K562 (cell line): ENCODE measurements around the gene EME2. TPM values are rescaled to one million over a fixed set of nuclear protein-coding genes. Genes with fewer than 3 reads are reported as not detected.

Experiments
- ATAC-seq: fragments of 200-7000 bp; cut with Tn5 transposase; 3 replicates; pipeline ENCODE4 v1.9.1; 2020; ENCODE audit warnings: moderate library complexity
- BruUV-seq: library from RNA; stranded (reverse); fragments of 400-500 nt; replicated peaks from 2 replicates; lab custom pipeline; 2021; lab: Mats Ljungman, UMichigan
- CTCF ChIA-PET: fragments of 300-600 bp; formaldehyde crosslinking; extraction: SDS; loops from one replicate; lab custom pipeline; 2021; ENCODE audit warnings: low intra/inter-chr PET ratio; lab: Yijun Ruan, JAX
- POLR2A ChIA-PET: fragments of 300-600, 350-650 bp; sonication (Branson Sonifier 250); formaldehyde crosslinking; extraction: SDS; loops from one replicate; lab custom pipeline; 2021; ENCODE audit warnings: antibody characterized with exemption, inconsistent platforms; lab: Yijun Ruan, JAX
- DNase-seq, 4 experiments: peaks; one replicate each; pipeline versions ENCODE4 v3.0.0 to v3.0.0-alpha.2; 2011 to 2018; ENCODE audit warnings: low spot score in 3 of 4, mixed read lengths in 3 of 4; ENCODE audit errors: extremely low read depth in 1 of 4
- FAIRE-seq: peaks from 2 replicates; lab custom pipeline; 2011; peaks lifted over from hg19 to GRCh38; lab: Jason Lieb, UNC
- H2AFZ ChIP-seq: 2 replicates; pipeline ENCODE4 v1.6.0; 2011; ENCODE audit warnings: low read depth, low read length, control low read depth, inconsistent platforms
- H3K27ac ChIP-seq: fragments of 200-600 bp; 3 replicates; pipeline ENCODE4 v1.8.0; 2011; ENCODE audit warnings: low read depth, mild to moderate bottlenecking, control low read depth, inconsistent platforms, low read length, moderate library complexity, mixed read lengths; ENCODE audit errors: extremely low read depth
- H3K27me3 ChIP-seq, 2 experiments: fragments of 300-600 bp in 1 of 2; 2 replicates in 1 of 2; 3 replicates in 1 of 2; pipeline versions ENCODE4 v1.6.0 to v1.8.0; 2011; ENCODE audit warnings: inconsistent platforms in 2 of 2, low read length in 2 of 2, mild to moderate bottlenecking in 1 of 2, mixed read lengths in 1 of 2, moderate library complexity in 1 of 2; ENCODE audit not compliant: control insufficient read depth in 2 of 2, insufficient read depth in 2 of 2
- H3K36me3 ChIP-seq: fragments of 300-600 bp; 3 replicates; pipeline ENCODE4 v1.8.0; 2011; ENCODE audit warnings: mild to moderate bottlenecking, low read length, inconsistent platforms; ENCODE audit not compliant: control insufficient read depth, insufficient read depth
- H3K4me1 ChIP-seq, 2 experiments: fragments of 200-600 bp in 1 of 2; replicated peaks in 1 of 2; 2 replicates in 1 of 2; 3 replicates in 1 of 2; pipeline versions ENCODE4 v1.5.1 to v1.8.0; 2011; ENCODE audit warnings: inconsistent platforms in 2 of 2, low read length in 2 of 2, mild to moderate bottlenecking in 1 of 2, mixed read lengths in 1 of 2, moderate library complexity in 1 of 2; ENCODE audit not compliant: control insufficient read depth in 2 of 2, insufficient read depth in 2 of 2
- H3K4me2 ChIP-seq: 2 replicates; pipeline ENCODE4 v1.6.1; 2011; ENCODE audit warnings: low read length, control low read depth, inconsistent platforms, mixed read lengths; ENCODE audit not compliant: insufficient read depth
- H3K4me3 ChIP-seq: fragments of 200-600 bp; sonication (generic), shearing (Covaris generic); 2 replicates; pipeline ENCODE4 v1.5.1; 2016; ENCODE audit warnings: control low read depth, inconsistent platforms
- H3K79me2 ChIP-seq: fragments of 200-600 bp; 3 replicates; pipeline ENCODE4 v1.8.0; 2011; ENCODE audit warnings: low read length, inconsistent platforms; ENCODE audit not compliant: control insufficient read depth, insufficient read depth
- H3K9ac ChIP-seq, 2 experiments: 2 replicates each; pipeline versions ENCODE4 v1.6.0 to v1.6.1; 2011; ENCODE audit warnings: low read depth in 2 of 2, low read length in 2 of 2, control low read depth in 1 of 2, inconsistent platforms in 1 of 2, mild to moderate bottlenecking in 1 of 2, mixed read lengths in 1 of 2; ENCODE audit not compliant: insufficient read depth in 1 of 2
- H3K9me1 ChIP-seq: one replicate; pipeline ENCODE4 v1.6.0; 2011; ENCODE audit warnings: inconsistent platforms, mild to moderate bottlenecking, low read length, moderate library complexity; ENCODE audit not compliant: control insufficient read depth, insufficient read depth
- H3K9me3 ChIP-seq: replicated peaks from 2 replicates; pipeline ENCODE4 v1.5.1; 2011; ENCODE audit warnings: low read depth, low read length, inconsistent platforms; ENCODE audit not compliant: control insufficient read depth, insufficient read depth
- H4K20me1 ChIP-seq: replicated peaks from 2 replicates; pipeline ENCODE4 v1.6.1; 2011; ENCODE audit warnings: low read length, inconsistent platforms, mixed read lengths; ENCODE audit not compliant: control insufficient read depth, insufficient read depth
- PRDM10 ChIP-seq: fragments of 450-650 bp; IDR thresholded peaks from 2 replicates; pipeline ENCODE4 v1.6.1; 2018; ENCODE audit not compliant: partially characterized antibody
- WGBS: fragments of 100-300 bp; shearing (Covaris generic); methylation state at CpG from one replicate; pipeline ENCODE4 v1.1.6; 2016; ENCODE audit warnings: low coverage, mixed read lengths; ENCODE audit not compliant: insufficient coverage; ENCODE audit errors: missing lambda C conversion rate; 5-methylcytosine and 5-hydroxymethylcytosine counted together
- in situ Hi-C: fragments of 300-500 bp; cut with MboI; formaldehyde crosslinking; loops from 4 replicates; pipeline ENCODE4 v1.15.0; 2018; ENCODE audit warnings: inconsistent platforms, mixed read lengths
- intact Hi-C: fragments of 100-400 bp; cut with micrococcal nuclease; formaldehyde crosslinking; loops from 2 replicates; pipeline ENCODE4 v1.14.2; 2022
- polyA plus RNA-seq, 8 experiments: library from polyadenylated mRNA; depleted of rRNA in 4 of 8; stranded (reverse) in 5 of 8; unstranded in 3 of 8; fragments of >200 nt; fragmentation: Nextera tagmentation in 2 of 8; fragmentation: Illumina TruSeq in 1 of 8; extraction: Ambion mirVana in 2 of 8; extraction: Trizol in 1 of 8; gene quantifications; 2 replicates each; pipeline versions ENCODE4 v1.2.1 to v1.2.3, GENCODE V29; 2011 to 2014; ENCODE audit warnings: inconsistent platforms in 1 of 8, missing spikeins in 1 of 8
- total RNA-seq, 7 experiments: library from RNA; depleted of rRNA in 6 of 7; stranded (reverse); fragments of >200 nt in 6 of 7; fragmentation: Illumina TruSeq in 2 of 7; extraction: Trizol in 2 of 7; gene quantifications; 2 replicates each; pipeline versions ENCODE4 v1.2.1 to v1.2.3, GENCODE V29; 2011 to 2021; ENCODE audit warnings: low replicate concordance in 1 of 7
- TF ChIP-seq, protein P1 (sequence below): sonication (generic); formaldehyde crosslinking; IDR thresholded peaks from 2 replicates; pipeline ENCODE4 v1.9.0; 2022; ENCODE audit warnings: mild to moderate bottlenecking, missing genetic modification reagents

The EME2 gene
- total and polyA plus RNA-seq, 9 of the 15 experiments (the other 6 are each of a cell fraction or from before 2014, with no cell fraction given) = 0.35 to 19.9 (median 3.5) TPM

- Histone ChIP-seq H3K27ac (no peak overlapping the region), H4K20me1 (no peaks in the 10 kb centered on the region), H3K4me1 (peaks cover 0 to 47% of the 10 kb centered on the region in 2 experiments; a peak in 3 of 5 replicates), H3K9ac (no peak overlapping the region), H3K27me3 (no peaks in the 10 kb centered on the region), H3K9me3 (no peaks in the 10 kb centered on the region), H2AFZ (no peak overlapping the region), H3K4me2 (no peak overlapping the region), H3K79me2 (no peaks in the 10 kb centered on the region), H3K9me1 (no peaks in the 10 kb centered on the region)
- BruUV-seq = no TSS peak
- ATAC-seq = no peak
- CTCF ChIA-PET = no interaction called here
- POLR2A ChIA-PET = no interaction called here
- in situ Hi-C loops (no loop called here), intact Hi-C loops (no loop called here)
- no peak for DNase-seq
- FAIRE-seq = no peak
- 78% methylated on average over 11 of the region's 11 CpGs for WGBS
- TF ChIP-seq, protein P1, sequence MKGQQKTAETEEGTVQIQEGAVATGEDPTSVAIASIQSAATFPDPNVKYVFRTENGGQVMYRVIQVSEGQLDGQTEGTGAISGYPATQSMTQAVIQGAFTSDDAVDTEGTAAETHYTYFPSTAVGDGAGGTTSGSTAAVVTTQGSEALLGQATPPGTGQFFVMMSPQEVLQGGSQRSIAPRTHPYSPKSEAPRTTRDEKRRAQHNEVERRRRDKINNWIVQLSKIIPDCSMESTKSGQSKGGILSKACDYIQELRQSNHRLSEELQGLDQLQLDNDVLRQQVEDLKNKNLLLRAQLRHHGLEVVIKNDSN (CRISPR knock-in tag) = no peak
- TF ChIP-seq PRDM10 = peak; percentile 12
- TF ChIP-seq, all 486 proteins: peak for 1
- H3K36me3 ChIP-seq = peaks cover 3% of the 10 kb centered on the region; the same call in 1 of the 3 replicates
- H3K4me3 ChIP-seq = no peak overlapping the region
These were observed 42.9 kb downstream of the EME2 start for GRCh38 chr16:1815461-1815860.
